HL-60 (cell line): ENCODE results near the gene KCNF1.

Experiments
- DNase-seq, 2 experiments: peaks; one replicate each; pipeline ENCODE4 v3.0.0-alpha.2; 2010 to 2020; ENCODE audit warnings: low read depth in 1 of 2, low spot score in 1 of 2
- H3K27ac ChIP-seq: fragments of 250-450 bp; sonication (Bioruptor Pico); replicated peaks from 2 replicates; pipeline ENCODE4 v1.5.1; 2020; ENCODE audit warnings: mild to moderate bottlenecking, moderate library complexity
- H3K27me3 ChIP-seq: fragments of 250-450 bp; sonication (Bioruptor Pico); 2 replicates; pipeline ENCODE4 v1.5.1; 2021; ENCODE audit warnings: mild to moderate bottlenecking, moderate library complexity; ENCODE audit not compliant: insufficient read depth, poor library complexity, severe bottlenecking
- H3K4me3 ChIP-seq: replicated peaks from 2 replicates; pipeline ENCODE4 v1.5.1; 2011; ENCODE audit warnings: mild to moderate bottlenecking, control low read depth, low read length; ENCODE audit not compliant: insufficient read depth
- CTCF ChIP-seq: IDR thresholded peaks from one replicate; pipeline ENCODE4 v1.5.1; 2011; ENCODE audit warnings: low read length, control low read depth, inconsistent platforms; ENCODE audit not compliant: insufficient read depth
- GABPA ChIP-seq: IDR thresholded peaks from 2 replicates; pipeline ENCODE4 v1.6.1; 2012; ENCODE audit warnings: low read depth
- POLR2AphosphoS5 ChIP-seq: IDR thresholded peaks from 2 replicates; pipeline ENCODE4 v1.6.1; 2012; ENCODE audit warnings: low read depth
- REST ChIP-seq: IDR thresholded peaks from 2 replicates; pipeline ENCODE4 v1.6.1; 2012; ENCODE audit warnings: low read depth; ENCODE audit not compliant: insufficient replicate concordance
- SPI1 ChIP-seq: IDR thresholded peaks from 2 replicates; pipeline ENCODE4 v1.6.1; 2012; ENCODE audit warnings: low read depth, mild to moderate bottlenecking, borderline replicate concordance

The KCNF1 gene

GRCh38 chr2:10940596-10940995 is 28.9 kb downstream of the KCNF1 start:
- Histone ChIP-seq H3K27ac (no peak overlapping the region), H3K27me3 (peaks cover 2% of the 10 kb centered on the region), H3K4me3 (no peak overlapping the region)
- TF ChIP-seq POLR2AphosphoS5 (no peak), SPI1 (no peak), REST (no peak), GABPA (no peak), CTCF (no peak)
- DNase-seq, result no peak

GRCh38 chr2:10941383-10941782 is 29.6 kb downstream of the KCNF1 start:
- Histone ChIP-seq H3K27ac (no peak overlapping the region), H3K4me3 (no peak overlapping the region), H3K27me3 (peaks cover 2% of the 10 kb centered on the region)
- DNase-seq, result no peak
- no peak for TF ChIP-seq SPI1
- TF ChIP-seq CTCF, result no peak
- no peak for TF ChIP-seq REST
- TF ChIP-seq POLR2AphosphoS5, result no peak
- TF ChIP-seq GABPA, result no peak

GRCh38 chr2:10944799-10945198 is 33.1 kb downstream of the KCNF1 start:
- H3K27ac ChIP-seq, result no peak overlapping the region
- H3K4me3 ChIP-seq, result no peak overlapping the region
- peaks cover 4% of the 10 kb centered on the region for H3K27me3 ChIP-seq
- DNase-seq, result no peak
- TF ChIP-seq SPI1 (no peak), REST (no peak), POLR2AphosphoS5 (no peak), GABPA (no peak)
